Suprapubic skin (tissue), 4 donors: ENCODE results near the gene ANKRD12.

Source experiments
- CTCF ChIP-seq, 2 donors: fragments of 200-600 bp in 1 of 2; fragments of 450-650 bp in 1 of 2; sonication (generic) in 1 of 2; IDR thresholded peaks; one replicate each; pipeline ENCODE4 v1.5.1; 2016 to 2019; ENCODE audit warnings: antibody characterized with exemption in 2 of 2, mild to moderate bottlenecking in 1 of 2, moderate library complexity in 1 of 2
- EP300 ChIP-seq: sonication (generic); formaldehyde crosslinking; IDR thresholded peaks from one replicate; pipeline ENCODE4 v1.6.1; 2017; ENCODE audit warnings: antibody characterized with exemption
- POLR2A ChIP-seq, 2 donors: fragments of 450-650 bp; IDR thresholded peaks; one replicate each; pipeline ENCODE4 v1.6.1; 2017; ENCODE audit warnings: antibody characterized with exemption in 2 of 2, mild to moderate bottlenecking in 2 of 2, moderate library complexity in 2 of 2
- POLR2AphosphoS5 ChIP-seq, 3 donors: sonication (generic); formaldehyde crosslinking; IDR thresholded peaks; one replicate each; pipeline ENCODE4 v1.6.1; 2017; ENCODE audit warnings: antibody characterized with exemption in 3 of 3

GRCh38 chr18:9160014-9160413 lies 23.4 kb downstream of the ANKRD12 start:
- TF ChIP-seq CTCF (IDR thresholded peaks at IDR 0.05) (no peak), POLR2A (IDR thresholded peaks at IDR 0.05) (no peak), POLR2AphosphoS5 (IDR thresholded peaks at IDR 0.05) (no peak), EP300 (no peak)
